DMS79 treated with DMSO at 0.1 percent for 48 hours (cell line): Measurements from ENCODE around the gene TBCCD1.
"Not testable (repeated sequence)": the region's sequence is repeated elsewhere in the genome, so short reads cannot be mapped to it uniquely, and the experiment has no call there.

Experiments used
- DNase-seq: peaks from one replicate; lab custom pipeline; 2025; lab: John Stamatoyannopoulos, UW

Gene TBCCD1

DNA sequence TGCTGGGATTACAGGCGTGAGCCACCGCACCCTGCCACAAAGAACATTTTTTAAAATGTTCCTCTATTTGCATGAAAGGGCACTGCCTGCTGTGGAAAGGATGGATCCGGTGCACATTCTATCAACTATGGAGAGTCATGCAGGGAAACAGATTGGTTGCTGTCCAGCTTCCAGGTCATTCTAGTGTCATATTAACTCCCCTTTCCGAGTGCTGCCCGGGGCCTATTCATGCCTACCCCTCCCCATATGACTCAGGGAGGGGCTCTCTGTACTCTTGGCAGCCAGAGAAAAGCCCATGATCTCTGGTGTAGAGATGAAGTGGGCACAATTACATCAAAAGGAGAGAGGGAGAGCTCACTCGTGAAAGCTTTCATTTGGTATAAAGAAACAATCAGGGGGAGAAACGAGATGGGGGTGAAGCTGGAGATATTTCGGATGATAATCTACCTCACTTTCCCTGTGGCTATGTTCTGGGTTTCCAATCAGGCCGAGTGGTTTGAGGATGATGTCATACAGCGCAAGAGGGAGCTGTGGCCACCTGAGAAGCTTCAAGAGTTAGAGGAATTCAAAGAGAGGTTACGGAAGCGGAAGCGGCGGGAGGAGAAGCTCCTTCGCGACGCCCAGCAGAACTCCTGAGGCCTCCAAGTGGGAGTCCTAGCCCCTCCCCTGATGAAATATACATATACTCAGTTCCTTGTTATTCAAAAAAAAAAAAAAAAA is 29.6 kb upstream of the TBCCD1 start:
- peak; percentile 71 for DNase-seq

DNA sequence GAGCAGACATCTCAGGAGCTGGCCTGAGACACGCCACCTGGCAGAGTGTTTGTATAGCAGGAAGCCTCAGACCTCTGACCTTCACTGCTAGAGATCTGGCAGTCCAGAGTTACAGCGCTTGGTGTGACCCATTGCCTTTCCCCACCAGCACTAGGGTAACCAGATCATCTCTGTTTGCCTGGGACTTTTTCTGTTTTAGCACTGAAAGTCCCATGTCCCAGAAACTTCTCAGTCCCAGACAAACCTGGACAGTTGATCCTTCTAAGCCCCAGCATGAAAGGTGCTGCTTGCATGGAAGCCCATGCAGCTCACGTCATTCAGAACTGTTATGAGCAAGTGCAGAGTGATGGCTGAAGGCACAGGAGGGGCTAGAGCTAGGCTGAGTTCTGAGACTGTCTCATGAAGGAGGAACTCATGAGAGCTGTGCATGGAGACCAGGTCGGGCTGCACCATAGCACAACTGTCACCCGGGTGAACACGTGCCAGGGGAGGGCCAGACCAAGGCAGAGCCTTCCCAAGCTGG is 27.5 kb upstream of the TBCCD1 start:
- no peak for DNase-seq

DNA sequence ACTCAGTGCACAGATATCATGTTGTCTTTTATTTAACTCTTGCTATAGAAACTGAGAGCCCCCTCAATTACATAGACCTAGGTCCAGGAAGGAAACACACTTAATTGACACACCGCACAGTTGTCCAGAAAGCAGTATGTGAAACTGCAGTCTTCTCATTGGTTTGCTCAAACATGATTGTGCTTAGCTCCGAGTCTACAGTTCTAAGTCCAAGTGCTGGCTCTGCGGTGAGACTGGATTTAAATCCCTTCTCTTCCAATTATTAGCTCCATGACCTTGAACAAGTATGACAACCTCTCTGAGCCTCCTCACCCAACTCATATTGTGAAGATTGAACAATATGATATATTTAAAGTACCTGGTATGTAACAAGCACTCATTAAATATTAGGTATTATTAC is 26.7 kb upstream of the TBCCD1 start:
- no peak for DNase-seq

DNA sequence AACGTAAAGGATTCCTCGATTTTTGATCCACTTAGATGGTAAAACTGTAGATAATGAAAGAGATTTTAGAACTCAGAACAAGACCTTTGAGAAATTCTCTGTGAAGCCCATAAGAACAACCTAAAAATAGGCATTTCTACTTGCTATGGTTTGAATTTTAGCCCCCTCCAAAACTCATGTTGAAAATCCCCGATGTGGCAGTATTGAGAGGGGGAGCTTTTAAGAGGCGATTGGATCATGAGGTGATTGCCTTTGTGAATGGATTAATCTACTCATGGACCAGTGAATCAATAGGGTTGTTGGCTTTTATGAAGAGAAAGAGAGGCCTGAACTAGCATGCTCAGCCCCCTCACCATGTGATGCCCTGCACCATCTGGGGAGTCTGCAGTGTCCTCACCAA is 25.5 kb upstream of the TBCCD1 start:
- DNase-seq: no peak

DNA sequence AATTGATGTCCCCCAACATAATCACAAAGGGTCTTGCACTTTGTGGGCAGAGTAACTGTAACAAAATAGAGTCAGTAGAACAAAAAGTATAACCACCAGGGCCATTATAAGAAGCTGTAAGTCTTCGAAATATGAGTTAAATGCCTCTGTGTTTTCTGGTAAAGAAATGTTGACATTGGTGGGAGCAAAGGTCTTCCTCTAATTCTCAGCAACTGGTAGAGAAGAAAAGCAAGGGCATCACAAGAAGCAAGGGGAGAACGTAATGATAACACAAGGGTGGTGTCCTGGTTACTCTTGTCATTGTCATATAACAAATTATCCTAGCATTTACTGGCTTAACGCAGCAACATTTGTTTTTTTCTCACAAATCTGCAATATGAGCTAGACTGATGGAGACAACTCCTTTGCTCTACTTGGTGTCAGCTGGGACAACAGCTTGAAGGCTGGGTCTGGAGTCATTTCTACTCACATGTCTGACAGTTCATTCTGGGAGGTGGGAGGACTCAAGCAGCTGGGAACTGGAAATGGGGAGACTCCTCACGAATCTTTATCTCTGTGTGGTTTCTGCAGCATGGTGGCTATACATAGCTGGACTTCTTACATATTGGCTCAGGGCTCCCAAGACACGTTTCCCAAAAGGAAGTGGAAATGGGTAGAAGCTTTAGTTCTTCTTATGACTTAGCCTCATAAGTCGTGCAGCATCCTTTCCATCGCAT is 23.6 kb upstream of the TBCCD1 start:
- no peak for DNase-seq

DNA sequence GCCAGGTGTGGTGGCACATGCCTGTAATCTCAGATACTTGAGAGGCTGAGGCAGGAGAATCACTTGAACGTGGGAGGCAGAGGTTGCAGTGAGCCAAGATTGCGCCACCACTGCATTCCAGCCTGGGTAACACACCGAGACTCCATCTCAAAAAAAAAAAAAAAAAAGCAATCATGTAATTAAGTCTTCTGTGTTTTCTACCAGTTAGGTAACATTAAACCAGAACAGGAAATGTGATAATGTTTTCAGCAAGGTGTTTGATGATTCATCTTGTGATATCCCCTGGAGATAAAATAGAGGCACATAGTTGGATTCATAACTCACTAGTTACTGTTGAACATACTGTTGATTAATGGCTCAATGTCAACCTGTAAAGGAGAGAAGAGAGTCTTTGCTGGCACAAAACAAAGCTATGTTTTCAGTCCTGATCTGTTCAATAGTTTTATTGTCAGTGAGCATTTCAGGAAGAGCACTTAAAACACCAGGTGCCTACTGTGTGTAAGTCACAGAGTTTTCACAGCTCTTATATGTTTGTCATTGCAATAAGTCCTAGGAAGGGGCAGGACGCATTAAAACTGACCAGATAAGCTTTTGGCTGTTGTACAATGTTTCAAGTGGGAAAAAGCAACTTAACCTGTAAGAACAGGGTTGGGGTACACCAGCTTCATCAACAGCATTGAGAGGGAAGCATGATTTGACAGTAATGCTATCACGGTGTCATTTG is 22.9 kb upstream of the TBCCD1 start:
- no peak for DNase-seq

DNA sequence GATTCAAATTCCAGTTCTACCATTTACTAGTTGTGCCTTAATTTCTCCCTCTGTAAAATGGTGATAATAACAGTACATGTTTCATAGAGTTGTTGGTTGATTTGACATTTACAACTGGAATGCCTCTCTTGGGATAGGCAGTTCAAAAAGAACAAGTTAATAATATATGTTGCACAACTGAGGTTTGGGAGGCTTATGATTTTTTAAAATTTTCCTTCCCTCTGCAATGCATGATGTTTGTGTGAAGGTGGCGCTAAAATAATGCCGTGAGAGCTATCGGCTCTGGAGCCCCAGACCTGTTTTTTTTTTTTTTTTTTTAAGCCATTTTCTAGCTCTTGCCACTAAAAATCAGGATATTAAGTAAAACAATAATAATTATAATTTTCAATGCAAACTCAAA is 22.0 kb upstream of the TBCCD1 start:
- no peak for DNase-seq

DNA sequence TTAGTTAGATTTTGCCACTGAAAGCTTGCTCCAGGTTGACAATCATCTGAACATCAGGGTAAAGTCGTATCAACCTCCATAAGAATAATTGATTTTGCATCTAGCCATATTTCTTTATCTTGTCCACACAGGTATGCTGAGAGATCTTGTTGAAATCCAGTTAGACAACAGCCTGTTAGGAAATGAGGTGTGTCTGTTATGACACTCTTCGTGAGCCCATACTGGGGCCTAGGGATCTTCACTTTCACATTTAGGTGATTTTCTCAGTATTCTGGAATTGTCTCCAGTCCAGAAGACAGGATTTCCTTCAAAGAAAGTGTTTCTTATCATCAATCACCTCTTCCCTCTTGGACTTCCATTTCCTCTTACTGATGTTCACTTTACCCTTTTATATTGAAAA is 21.5 kb upstream of the TBCCD1 start:
- no peak for DNase-seq

DNA sequence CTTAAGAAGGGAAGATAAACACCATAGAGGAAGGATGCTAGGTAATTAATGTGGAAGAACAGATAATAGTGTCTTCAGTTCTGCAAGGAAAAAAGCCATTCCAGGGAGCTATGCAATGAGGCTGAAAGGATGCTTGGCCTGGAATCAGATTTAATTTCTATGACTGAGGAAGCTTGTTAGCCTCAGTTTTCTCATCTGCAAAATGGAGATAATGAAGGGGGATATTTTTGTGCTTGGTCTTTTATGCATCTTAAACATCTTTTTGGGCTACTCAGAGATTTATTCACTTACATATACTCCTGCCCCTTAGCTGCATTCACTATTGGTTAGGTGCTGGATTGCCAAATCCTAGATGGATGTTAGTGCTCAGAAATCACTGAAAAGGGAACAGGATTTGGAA is 20.0 kb upstream of the TBCCD1 start:
- no peak for DNase-seq

DNA sequence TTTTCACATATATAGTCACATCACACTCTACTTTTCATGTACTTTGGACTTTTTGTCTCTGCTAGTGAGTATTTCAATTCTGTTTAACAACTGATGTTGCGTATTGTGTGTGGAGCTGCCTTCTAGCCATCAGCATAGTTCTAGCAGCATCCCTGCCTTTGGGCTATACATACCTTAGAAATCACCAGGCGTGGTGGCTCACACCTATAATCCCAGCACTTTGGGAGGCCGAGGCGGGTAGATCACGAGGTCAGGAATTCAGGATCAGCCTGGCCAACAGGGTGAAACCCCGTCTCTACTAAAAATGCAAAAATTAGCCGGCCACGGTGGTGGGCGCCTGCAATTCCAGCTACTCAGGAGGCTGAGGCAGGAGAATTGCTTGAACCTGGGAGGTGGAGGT is 19.1 kb upstream of the TBCCD1 start:
- not testable (repeated sequence) for DNase-seq

DNA sequence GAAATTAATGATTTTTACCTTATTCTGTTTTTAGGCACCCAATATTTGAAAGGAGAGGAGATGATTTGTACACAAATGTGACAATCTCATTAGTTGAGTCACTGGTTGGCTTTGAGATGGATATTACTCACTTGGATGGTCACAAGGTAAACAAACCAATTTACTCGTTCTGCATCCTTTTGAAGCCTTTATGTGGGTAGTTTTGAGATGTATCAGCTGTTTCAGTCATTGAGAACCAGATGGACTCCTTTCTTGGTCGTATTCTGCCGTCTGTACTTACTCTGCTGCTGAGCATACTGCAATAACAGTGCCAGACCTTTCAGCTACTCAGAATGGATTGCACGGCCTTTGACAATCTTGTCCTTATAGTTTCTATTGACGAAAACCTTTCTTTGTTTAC is 16.7 kb upstream of the TBCCD1 start:
- no peak for DNase-seq

DNA sequence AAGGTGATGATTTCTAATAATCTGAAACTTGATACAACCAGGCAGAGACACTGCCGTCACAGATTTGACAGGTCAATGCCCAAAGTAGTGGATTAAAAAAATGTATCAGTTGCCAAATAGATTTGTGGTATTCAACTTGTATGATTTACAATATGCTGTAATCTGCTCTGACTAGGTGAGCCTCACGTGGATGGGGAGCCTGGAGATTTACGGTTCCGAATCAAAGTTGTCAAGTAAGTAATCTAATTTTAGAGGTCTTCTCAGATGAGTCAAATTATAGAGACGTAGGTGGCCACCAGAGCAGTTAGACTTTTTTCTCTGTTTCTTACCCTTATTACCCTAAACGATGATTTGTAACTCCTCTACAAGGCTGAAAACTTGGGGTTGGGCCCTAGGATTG is 15.4 kb upstream of the TBCCD1 start:
- no peak for DNase-seq

DNA sequence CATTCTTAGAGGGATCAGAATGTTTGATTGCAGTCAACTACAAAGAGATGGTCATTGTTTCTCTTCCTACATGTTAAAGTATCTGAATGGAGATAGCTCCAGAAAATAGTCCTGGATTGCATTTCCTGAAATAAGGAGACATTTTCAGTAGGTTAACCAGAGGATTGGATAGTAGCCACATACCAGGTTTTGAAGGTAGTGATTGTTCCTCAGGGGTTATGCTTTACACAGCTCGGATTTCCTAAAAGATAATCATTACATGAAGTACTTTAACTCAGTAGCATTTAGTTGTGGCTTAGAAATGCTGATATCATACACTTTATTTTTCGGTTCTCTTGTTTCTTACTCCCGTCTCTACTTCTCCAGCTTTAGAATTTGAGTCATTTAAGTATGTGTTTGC is 13.6 kb upstream of the TBCCD1 start:
- DNase-seq: no peak

DNA sequence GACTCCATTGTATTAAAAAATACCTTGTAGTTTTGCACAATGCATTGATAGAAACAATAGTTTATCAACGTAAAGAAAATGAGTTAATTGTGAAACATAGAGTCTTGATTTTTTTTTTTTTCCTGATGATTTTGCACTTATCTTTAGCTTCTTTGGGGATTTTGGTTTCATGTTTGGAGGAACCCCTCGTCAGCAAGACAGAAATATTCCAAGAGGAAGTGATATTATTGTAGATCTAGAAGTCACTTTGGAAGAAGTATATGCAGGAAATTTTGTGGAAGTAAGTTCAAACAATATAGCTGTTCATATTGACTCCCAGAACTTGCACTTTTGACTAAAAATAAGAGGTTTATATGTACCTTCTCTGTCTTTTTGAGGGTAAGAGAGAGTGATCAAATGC is 10.4 kb upstream of the TBCCD1 start:
- DNase-seq: no peak

DNA sequence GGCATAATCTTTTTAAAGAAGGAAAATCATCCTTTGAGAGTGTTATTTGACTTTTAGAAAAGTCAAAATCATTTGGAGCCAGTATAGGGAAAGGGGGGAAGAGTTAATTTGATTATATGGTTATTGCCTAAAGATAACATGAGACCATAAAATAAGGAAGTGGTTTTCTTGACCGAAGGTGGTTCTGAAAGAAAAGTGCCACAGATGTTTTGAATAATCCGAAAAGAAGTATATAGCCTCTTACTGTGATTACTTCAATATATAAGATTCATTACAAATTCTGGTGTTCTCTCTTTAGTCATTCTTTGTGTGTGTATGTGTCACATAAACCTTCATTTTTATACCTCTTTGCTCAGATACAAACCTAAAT is 4.5 kb upstream of the TBCCD1 start:
- no peak for DNase-seq

DNA sequence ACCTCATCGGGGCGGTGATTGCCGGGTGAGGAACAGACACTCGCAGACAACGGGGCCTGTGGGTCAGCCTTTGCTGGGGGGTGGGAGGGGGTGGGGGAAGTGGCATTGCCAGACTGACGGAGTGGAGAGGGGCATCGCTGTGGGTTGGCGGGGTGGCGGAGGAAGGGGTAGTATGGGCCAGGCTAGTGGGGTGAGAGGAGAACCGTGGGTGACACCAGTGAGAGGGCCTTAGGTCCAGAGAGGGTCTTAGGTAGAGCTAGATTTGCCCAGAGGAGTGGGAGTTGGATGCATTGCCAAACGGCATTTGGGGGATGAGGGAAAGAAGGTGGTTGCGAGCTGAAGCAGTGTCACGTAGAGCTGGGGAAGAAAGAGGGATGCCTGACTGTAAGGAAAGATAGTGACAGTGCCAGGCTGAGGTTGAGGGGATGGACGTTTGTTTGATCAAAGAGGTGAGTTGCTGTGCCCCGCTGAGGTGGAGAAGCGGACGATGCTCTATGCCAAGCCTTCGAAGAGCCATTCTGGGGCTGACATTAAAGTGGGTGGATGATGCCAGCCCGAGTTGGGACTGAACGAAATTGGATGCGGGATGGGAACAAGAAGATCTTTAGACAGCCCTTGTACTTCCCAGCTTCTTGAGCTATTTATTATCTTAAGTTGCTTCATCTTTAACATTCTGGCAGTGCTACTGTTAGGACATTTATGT is 4.0 kb upstream of the TBCCD1 start:
- no peak for DNase-seq

DNA sequence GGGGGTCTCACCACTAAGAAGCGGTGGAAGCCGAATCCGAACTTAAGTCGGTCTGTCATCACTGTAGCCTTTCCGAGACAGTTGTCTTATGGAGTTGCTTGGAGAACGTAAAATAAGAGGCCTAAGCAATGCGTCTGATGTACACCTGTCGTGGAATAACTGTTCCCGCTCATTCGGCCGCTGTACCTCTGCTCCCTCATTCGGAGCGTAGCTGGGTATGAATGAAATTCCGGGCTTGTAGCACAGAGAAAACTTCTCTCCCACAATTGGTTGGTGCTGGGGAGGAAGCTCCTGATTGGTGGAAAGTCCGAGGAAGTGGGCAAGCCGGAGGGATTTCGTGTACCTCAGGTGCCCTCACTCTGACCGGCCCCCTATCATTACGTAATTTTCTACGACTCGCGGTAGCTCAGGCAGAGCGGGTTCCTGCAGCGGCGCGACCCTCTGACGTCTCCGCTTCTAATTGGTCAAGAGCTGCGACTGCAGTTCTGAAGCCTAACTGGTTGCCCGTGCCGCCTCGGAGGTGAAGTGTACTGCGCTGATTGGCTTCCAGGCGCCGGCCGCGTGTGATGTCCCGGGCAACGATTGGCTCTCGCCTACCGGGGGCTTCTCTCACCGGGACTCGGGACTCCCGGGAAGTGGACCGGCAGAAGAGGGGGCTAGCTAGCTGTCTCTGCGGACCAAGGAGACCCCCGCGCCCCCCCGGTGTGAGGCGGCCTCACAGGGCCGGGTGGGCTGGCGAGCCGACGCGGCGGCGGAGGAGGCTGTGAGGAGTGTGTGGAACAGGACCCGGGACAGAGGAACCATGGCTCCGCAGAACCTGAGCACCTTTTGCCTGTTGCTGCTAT is 3.2 kb upstream of the TBCCD1 start, which contains the start of gene DNAJB11:
Gene DNAJB11 (plus strand): TSS at position 625 of the 845 bp plus-strand sequence. CDS start 178 bp downstream, at position 803.
- peak; percentile 98 for DNase-seq

DNA sequence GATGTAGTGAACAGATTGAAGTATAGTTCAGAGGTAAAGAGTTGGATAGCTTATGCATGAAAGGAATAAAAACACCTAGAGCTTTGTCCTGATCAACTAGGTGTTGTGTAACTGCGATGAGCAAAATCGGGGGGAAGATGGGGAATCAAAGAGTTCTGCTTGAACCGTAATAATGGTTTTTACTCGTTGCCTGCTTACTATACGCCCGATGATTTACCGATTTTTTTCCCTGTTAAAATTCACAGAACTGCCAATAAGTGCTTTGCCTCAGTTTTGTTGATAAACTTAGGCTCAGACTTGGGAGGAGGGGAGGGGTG is 2.6 kb upstream of the TBCCD1 start:
- DNase-seq: no peak

DNA sequence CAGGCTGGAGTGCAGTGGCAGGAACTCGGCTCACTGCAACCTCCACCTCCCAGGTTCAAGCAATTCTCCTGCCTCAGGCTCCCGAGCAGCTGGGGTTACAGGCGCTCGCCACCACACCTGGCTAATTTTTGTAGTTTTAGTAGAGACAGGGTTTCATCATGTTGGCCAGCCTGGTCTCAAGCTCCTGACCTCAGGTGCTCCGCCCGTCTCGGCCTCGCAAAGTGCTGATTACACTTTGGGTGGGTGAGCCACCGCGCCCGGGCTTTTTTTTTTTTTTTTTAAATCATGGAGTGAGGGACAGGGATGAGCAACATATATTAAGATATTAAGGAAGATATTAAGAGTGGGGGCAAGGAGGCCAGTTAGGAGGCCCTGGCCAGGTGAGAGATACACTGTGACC is 2.2 kb upstream of the TBCCD1 start:
- DNase-seq: not testable (repeated sequence)

DNA sequence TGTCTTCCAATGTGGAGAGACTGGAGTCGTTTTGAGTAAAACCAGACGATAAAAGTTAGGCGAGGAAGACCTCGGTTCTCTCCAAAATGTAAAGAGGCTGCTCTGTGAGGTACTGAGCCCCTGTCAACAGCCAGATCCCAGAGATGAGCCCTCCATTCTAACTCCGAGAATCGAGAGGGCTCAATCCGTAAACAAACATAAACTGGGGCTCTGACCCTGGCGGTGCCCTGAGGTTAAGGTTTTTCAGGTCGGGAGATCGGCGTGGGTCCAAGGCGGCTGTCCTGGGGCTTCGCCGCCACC is 417 bp downstream of the TBCCD1 start:
- no peak for DNase-seq

DNA sequence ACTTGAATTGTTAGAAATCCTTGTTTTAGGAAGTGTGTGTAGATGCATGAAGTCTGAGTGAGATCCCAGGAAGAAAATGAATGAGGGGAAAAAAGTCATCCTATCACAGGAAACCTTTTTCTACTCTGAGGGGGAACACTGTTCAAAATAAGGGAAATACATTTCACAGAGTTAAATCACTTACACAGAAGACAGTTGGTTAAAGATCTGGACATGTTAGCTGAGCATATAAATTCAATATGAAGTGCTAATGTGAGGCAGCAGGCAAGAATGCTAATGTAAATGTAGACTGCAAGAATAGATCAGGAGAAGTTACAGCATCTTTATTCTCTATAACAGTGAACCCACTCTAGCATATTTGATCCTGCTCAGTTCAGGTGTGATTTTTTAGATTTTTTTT is 2.6 kb downstream of the TBCCD1 start:
- DNase-seq: no peak
